ENCODE results near the gene AP2B1. TPM values are rescaled to one million over a fixed set of nuclear protein-coding genes. Genes with fewer than 3 reads are reported as not detected.
"Not testable (repeated sequence)": the region's sequence is repeated elsewhere in the genome, so short reads cannot be mapped to it uniquely, and the experiment has no call there.

Gene AP2B1
- total RNA-seq, 1 experiment from 2014 or later = 87.1 TPM

DNA sequence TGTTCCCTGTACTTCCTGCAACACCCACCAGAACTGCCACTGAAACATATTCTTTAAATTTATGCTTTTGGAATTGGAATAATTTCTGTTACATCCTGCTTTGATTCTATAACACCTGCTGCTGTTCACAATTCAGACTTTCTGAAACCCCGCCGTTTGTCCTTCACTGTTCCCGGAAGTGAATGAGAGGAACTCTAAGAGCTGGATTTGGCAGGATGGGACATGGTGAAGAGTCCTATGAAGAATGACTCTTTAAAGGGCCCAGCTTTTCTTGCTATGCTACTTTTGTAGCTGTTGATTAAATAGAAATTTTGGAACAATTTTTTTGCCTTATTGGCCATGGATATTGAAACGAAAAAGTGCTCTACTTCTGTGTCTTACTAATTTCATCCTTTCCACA, 8.9 kb downstream of the AP2B1 start:
- DNase-seq = no peak
- Histone ChIP-seq H3K4me3 (ENCODE audit: insufficient read depth, low read depth, low read length) (no peak overlapping the region), H3K36me3 (replicated peaks; ENCODE audit: control insufficient read depth, insufficient read depth, low read length) (peaks cover 23% of the 10 kb centered on the region), H3K27me3 (ENCODE audit: control insufficient read depth, insufficient read depth, low read length) (no peaks in the 10 kb centered on the region)

DNA sequence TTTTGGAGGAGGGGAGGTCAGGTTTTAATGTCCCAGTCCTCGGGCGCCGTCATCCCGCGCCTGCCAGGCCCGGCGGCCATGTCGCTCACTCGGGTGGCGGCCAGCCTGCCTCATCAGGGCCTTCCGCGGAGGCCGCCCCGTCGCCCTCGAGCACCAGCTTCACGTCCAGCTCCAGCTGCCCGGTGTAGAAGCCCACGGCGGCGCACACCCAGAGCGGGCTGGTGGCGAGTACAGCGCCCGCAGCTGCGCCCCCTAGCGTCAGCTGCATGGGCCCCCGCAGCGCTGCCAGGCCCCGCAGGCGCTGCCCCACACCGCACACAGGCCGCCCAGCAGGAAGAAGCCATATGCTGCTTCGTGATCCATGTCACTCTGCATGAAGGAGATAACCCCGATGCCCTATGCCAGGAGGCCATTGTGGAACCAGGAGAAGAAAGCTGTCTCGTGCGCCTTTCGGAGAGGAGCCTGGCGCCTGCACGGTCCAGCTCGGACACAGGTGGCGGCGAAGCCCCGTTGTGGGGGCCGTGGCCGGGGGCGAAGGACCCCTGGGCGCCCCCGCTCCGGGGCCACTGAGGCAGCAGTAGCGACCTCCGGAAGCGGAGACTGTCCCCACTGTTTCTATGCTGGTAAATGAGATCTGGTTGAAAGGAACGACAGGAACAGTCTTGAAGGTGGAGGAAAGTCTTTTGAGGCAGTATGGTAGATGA, 9.6 kb downstream of the AP2B1 start:
- peak; percentile 91 for DNase-seq
- peaks cover 25% of the 10 kb centered on the region for H3K36me3 ChIP-seq (replicated peaks; ENCODE audit: control insufficient read depth, insufficient read depth, low read length)
- no peaks in the 10 kb centered on the region for H3K27me3 ChIP-seq (ENCODE audit: control insufficient read depth, insufficient read depth, low read length)
- no peak overlapping the region for H3K4me3 ChIP-seq (ENCODE audit: insufficient read depth, low read depth, low read length)

DNA sequence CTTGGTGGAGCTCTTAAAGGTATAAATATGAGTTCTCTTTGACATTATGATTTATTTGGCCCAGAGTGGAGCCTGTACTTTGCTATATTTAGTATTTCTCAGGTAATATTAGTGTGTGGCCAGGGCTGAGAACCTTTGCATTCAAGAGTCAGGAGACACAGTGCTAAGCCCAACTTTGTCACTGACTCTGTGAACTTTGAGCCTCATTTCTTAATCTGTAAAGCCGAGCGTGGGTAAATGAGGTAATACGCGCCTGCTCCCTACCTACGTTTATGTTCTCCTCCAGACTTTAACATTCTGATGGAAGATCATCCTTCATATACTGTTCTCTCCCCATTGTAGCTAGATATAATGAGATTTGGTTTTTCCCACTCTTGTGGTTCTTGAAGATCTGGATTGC, 10.5 kb downstream of the AP2B1 start:
- no peaks in the 10 kb centered on the region for H3K27me3 ChIP-seq (ENCODE audit: control insufficient read depth, insufficient read depth, low read length)
- DNase-seq = no peak
- peaks cover 26% of the 10 kb centered on the region for H3K36me3 ChIP-seq (replicated peaks; ENCODE audit: control insufficient read depth, insufficient read depth, low read length)
- no peak overlapping the region for H3K4me3 ChIP-seq (ENCODE audit: insufficient read depth, low read depth, low read length)

DNA sequence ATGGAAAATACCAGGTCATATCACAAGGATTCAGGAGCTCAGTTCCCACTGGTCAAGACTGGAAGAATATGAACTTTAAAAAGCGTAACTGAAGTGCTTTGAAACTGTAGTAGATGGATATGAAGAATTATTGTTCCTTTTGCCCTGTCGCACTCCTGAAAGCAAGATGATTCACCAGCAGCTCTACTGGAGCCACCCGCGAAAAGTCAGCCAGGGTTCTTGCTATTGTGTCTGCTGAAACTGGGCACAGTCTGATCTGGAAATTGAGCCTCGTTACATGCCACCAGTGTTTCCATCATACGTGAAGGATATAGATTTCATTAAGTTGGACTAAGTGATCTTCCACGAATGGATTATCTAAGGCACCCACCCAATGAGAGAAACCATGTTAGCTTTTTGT, 16.6 kb downstream of the AP2B1 start:
- no peaks in the 10 kb centered on the region for H3K27me3 ChIP-seq (ENCODE audit: control insufficient read depth, insufficient read depth, low read length)
- no peak overlapping the region for H3K4me3 ChIP-seq (ENCODE audit: insufficient read depth, low read depth, low read length)
- no peak for DNase-seq
- H3K36me3 ChIP-seq (replicated peaks; ENCODE audit: control insufficient read depth, insufficient read depth, low read length) = peaks cover 21% of the 10 kb centered on the region

DNA sequence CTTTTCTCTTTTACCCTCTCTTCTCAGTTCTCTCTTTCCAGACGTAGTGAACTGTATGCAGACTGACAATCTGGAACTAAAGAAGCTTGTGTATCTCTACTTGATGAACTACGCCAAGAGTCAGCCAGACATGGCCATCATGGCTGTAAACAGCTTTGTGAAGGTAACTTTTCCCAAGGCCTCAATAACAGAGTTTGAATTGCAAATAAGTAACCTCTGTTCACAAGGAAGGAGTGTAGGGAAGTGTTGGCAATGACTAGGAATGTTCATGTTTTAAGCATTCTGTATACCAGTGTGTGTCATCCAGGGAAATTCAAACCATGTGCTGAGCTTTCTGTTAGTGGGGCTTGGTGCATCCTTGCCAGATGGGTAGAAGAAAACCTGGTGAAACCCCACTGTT, 18.6 kb downstream of the AP2B1 start:
- no peak for DNase-seq
- H3K27me3 ChIP-seq (ENCODE audit: control insufficient read depth, insufficient read depth, low read length) = no peaks in the 10 kb centered on the region
- H3K36me3 ChIP-seq (replicated peaks; ENCODE audit: control insufficient read depth, insufficient read depth, low read length) = peaks cover 18% of the 10 kb centered on the region
- no peak overlapping the region for H3K4me3 ChIP-seq (ENCODE audit: insufficient read depth, low read depth, low read length)

DNA sequence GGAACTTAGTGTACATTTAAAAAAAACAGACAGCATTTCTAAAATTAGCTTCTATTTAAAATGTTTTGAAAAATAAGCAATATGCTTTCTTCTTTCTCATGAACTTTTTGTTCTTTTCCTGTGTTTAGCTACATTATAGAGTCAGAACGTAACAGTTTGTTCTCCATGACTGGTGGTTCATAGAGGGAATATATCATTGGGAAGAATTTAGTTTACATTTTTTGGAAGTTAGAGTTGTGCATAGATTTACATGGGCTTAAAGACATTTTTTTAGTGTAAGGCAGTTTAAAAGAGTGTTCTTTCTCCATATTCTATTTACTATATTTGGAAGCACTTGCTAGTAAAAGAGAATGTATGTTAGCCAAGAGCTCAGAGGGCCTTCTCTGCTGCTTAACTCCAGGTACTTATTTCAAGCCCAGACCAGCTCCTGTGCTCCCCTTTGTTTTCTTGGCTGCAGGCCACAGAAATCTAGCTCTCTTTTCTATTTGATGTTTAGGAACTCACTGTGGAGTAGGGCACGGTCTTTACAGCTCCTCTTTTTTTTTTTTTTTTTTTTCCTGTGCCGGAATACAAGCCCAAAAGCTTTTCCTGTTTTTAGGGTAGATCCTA, 20.2 kb downstream of the AP2B1 start:
- Histone ChIP-seq H3K27me3 (ENCODE audit: control insufficient read depth, insufficient read depth, low read length) (no peaks in the 10 kb centered on the region), H3K36me3 (replicated peaks; ENCODE audit: control insufficient read depth, insufficient read depth, low read length) (peaks cover 16% of the 10 kb centered on the region), H3K4me3 (ENCODE audit: insufficient read depth, low read depth, low read length) (no peak overlapping the region)
- DNase-seq = no peak

DNA sequence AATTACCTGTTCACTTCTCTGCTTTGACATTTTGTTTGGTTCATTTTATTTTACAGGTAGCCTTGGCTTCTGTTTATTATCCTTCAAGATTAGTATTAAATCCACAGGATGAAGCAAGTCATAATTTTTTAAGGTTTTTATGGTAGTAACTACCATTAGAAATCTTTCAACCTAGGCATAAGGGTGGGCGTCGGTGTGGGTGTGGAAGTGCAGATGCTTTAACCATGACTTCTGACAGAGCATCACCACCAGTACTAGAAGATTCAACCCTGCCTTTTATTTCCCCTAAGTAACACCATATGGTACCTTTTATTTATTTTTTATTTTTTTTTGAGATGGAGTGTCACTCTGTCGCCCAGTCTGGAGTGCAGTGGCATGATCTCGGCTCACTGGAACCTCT, 22.7 kb downstream of the AP2B1 start:
- Histone ChIP-seq H3K4me3 (ENCODE audit: insufficient read depth, low read depth, low read length) (no peak overlapping the region), H3K27me3 (ENCODE audit: control insufficient read depth, insufficient read depth, low read length) (no peaks in the 10 kb centered on the region), H3K36me3 (replicated peaks; ENCODE audit: control insufficient read depth, insufficient read depth, low read length) (peaks cover 11% of the 10 kb centered on the region)
- no peak for DNase-seq

DNA sequence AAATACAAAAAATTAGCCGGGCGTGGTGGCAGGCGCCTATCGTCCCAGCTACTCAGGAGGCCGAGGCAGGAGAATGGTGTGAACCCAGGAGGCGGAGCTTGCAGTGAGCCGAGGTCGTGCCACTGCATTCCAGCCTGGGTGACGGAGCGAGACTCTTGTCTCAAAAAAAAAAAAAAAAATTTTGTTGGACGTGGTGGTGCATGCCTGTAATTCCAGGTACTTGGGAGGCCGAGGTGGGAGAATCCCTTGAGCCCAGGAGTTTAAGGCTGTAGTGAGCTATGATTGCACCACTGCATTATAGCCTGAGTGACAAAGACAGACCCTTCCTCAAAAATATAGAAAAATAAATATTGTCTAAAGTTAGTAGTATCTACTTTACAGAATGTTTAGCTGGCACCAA, 23.6 kb downstream of the AP2B1 start:
- not testable (repeated sequence) for H3K4me3 ChIP-seq (ENCODE audit: insufficient read depth, low read depth, low read length); H3K27me3 ChIP-seq (ENCODE audit: control insufficient read depth, insufficient read depth, low read length); H3K36me3 ChIP-seq (replicated peaks; ENCODE audit: control insufficient read depth, insufficient read depth, low read length)

DNA sequence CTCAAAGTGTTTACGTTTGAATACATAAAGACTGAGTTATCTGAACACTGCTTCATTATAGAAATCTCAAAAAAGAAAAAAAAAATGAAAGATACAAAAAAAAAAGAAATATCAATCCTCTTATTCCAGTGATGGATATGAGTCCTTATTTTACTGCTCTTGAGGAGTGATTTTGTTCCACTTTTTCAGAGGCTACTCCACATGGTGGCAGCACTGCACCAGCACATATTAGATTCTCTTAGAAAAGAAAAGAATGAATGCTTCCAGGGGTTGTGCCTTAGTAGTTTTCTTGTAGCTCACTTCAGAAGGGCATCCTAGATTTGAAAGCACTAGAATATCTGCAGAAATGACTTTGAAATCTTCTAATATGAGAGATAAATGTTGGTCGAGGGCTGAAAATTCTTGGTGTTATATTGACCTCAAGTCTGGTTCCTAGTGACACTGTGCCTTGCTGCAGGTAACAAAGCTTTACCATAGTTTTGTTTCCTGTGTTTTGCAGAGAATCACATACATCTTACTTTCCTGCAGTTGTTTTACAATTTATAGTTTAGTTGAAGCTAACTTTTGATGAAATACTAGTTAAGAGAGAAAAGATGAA, 25.9 kb downstream of the AP2B1 start:
- peak; percentile 50 for DNase-seq
- H3K4me3 ChIP-seq (ENCODE audit: insufficient read depth, low read depth, low read length) = no peak overlapping the region
- H3K27me3 ChIP-seq (ENCODE audit: control insufficient read depth, insufficient read depth, low read length) = no peaks in the 10 kb centered on the region
- H3K36me3 ChIP-seq (replicated peaks; ENCODE audit: control insufficient read depth, insufficient read depth, low read length) = peaks cover 6% of the 10 kb centered on the region

More for the DNA sequence above, 23.6 kb downstream of the AP2B1 start:
- DNase-seq = not testable (repeated sequence)

DNA sequence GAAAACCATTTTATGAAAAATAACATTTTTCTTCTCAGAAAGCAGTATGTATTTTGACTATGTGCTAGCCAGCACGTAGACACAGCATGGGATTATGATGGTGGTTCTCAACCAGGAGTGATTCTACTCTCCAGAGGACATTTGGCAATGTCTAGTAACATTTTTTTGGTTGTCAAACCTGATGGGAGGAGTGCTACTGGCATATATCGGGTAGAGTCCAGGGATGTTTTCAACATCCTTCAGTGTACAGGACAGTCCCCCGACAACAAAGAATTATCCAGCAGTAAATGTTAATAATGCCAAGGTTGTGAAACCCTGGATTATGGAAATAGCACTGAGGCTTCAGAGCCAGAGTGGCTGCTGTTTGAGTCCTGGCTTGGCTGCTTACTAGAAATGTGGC, 27.7 kb downstream of the AP2B1 start:
- Histone ChIP-seq H3K36me3 (replicated peaks; ENCODE audit: control insufficient read depth, insufficient read depth, low read length) (peaks cover 2% of the 10 kb centered on the region), H3K4me3 (ENCODE audit: insufficient read depth, low read depth, low read length) (no peak overlapping the region)
- DNase-seq = no peak

DNA sequence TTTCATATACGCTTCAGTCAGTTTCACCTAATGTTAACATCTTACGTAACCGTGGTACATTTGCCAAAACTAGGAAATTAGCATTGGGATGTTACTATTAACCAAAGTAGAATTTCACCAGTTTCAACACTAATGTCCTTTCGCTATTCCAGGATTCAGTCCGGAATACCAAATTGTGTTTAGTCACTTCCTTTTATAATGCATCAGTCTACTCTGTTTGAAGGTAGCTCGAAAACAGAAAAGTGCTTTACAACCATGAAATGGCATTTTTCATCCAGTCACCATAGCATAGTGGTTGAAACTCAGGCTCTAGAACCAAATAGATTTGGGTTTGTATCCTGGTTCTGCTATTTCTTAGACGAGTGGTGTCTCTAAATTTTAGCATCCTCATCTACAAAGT, 29.4 kb downstream of the AP2B1 start:
- peaks cover 2% of the 10 kb centered on the region for H3K36me3 ChIP-seq (replicated peaks; ENCODE audit: control insufficient read depth, insufficient read depth, low read length)
- no peaks in the 10 kb centered on the region for H3K27me3 ChIP-seq (ENCODE audit: control insufficient read depth, insufficient read depth, low read length)
- no peak overlapping the region for H3K4me3 ChIP-seq (ENCODE audit: insufficient read depth, low read depth, low read length)
- DNase-seq = no peak

More for the DNA sequence above, 27.7 kb downstream of the AP2B1 start:
- no peaks in the 10 kb centered on the region for H3K27me3 ChIP-seq (ENCODE audit: control insufficient read depth, insufficient read depth, low read length)

DNA sequence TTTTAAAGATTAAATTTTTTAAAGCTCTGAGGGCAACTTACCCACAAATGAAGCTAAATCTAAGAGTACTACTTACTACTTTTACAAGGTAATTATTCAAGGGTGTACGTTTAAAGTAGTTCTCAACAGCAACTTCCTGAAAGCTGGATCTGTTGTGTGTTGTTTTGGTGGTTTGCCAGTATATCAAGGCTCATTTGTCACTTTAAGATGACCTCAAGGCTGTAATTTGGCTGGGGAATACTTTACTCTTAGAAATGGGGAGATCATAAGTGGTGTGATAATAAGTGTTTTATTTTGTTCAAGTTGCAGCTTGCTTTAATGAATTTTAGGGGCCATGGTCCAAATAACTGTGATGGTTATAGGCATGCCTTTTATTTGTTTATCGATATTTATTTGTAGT, 30.4 kb downstream of the AP2B1 start:
- Histone ChIP-seq H3K36me3 (replicated peaks; ENCODE audit: control insufficient read depth, insufficient read depth, low read length) (peaks cover 2% of the 10 kb centered on the region; the same call in 1 of the 2 replicates), H3K27me3 (ENCODE audit: control insufficient read depth, insufficient read depth, low read length) (no peaks in the 10 kb centered on the region), H3K4me3 (ENCODE audit: insufficient read depth, low read depth, low read length) (no peak overlapping the region)
- DNase-seq = no peak

DNA sequence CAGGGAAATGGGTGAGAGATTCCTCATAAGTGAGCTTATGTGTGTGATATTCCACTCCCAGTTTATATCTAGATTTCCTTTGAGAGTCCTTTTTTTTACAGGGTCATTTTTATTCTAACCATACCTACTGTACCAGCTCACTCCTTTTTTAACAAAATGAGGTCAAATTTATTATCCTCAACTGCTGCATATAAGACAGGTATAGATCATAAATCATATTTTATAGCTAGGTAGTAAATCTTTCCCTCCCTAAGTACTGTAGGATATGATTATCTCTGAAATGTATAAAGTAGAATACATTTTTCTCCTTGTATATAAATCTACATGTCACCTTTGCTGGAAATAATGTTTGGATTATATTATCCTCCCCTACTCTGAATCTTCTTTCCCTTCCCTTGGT, 31.5 kb downstream of the AP2B1 start:
- no peaks in the 10 kb centered on the region for H3K27me3 ChIP-seq (ENCODE audit: control insufficient read depth, insufficient read depth, low read length)
- DNase-seq = no peak
- peaks cover 2% of the 10 kb centered on the region; the same call in 1 of the 2 replicates for H3K36me3 ChIP-seq (replicated peaks; ENCODE audit: control insufficient read depth, insufficient read depth, low read length)
- no peak overlapping the region for H3K4me3 ChIP-seq (ENCODE audit: insufficient read depth, low read depth, low read length)

DNA sequence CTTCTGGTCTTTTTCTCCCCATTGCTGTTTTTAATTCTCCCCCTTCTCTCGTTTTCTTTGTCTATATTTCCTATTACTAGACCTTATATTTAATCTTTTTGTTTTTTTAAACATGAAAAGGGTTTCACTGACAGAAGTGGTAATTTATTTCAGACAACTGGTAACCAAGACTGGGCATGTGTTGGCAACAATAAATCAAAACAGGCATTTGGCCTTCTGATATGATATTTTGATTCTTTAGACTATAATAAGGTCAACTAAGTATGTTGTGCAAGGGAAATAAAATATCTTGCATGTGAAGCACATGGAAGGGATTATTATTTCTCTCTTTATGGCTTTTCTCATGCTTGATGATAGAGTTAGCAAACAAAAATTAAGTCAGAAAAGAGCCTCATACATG, 34.6 kb downstream of the AP2B1 start:
- Histone ChIP-seq H3K36me3 (replicated peaks; ENCODE audit: control insufficient read depth, insufficient read depth, low read length) (peaks cover 4% of the 10 kb centered on the region), H3K4me3 (ENCODE audit: insufficient read depth, low read depth, low read length) (no peak overlapping the region), H3K27me3 (ENCODE audit: control insufficient read depth, insufficient read depth, low read length) (no peaks in the 10 kb centered on the region)
- DNase-seq = no peak

DNA sequence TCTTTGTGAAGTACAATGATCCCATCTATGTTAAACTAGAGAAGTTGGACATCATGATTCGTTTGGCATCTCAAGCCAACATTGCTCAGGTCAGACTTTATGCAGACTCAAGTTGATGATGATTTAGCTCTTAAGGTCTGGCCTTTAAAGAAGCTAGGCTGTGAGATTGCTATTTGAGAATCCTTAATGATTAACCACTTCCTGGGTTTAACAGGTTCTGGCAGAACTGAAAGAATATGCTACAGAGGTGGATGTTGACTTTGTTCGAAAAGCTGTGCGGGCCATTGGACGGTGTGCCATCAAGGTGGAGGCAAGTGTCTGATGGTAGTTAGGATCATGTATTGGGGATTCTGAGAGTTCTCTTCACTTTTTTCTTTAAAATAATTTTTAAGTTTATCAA, 40.3 kb downstream of the AP2B1 start:
- Histone ChIP-seq H3K27me3 (ENCODE audit: control insufficient read depth, insufficient read depth, low read length) (no peaks in the 10 kb centered on the region), H3K36me3 (replicated peaks; ENCODE audit: control insufficient read depth, insufficient read depth, low read length) (peaks cover 7% of the 10 kb centered on the region), H3K4me3 (ENCODE audit: insufficient read depth, low read depth, low read length) (no peak overlapping the region)
- DNase-seq = no peak

Measured in H7 (cell line).